HFF-Myc (cell line): ENCODE data around the gene OSBPL6.

Experiments used
- DNase-seq: peaks from one replicate; pipeline ENCODE4 v3.0.0-alpha.2; 2011; ENCODE audit warnings: low read depth; ENCODE audit errors: extremely low read depth
- H3K4me3 ChIP-seq: replicated peaks from 2 replicates; pipeline ENCODE4 v1.5.1; 2011; ENCODE audit warnings: low read depth, mild to moderate bottlenecking, control low read depth, low read length
- CTCF ChIP-seq: IDR thresholded peaks from 2 replicates; pipeline ENCODE4 v1.5.1; 2012; ENCODE audit warnings: mild to moderate bottlenecking, low read depth, low read length, control low read depth; ENCODE audit errors: missing control alignments

Gene OSBPL6

DNA sequence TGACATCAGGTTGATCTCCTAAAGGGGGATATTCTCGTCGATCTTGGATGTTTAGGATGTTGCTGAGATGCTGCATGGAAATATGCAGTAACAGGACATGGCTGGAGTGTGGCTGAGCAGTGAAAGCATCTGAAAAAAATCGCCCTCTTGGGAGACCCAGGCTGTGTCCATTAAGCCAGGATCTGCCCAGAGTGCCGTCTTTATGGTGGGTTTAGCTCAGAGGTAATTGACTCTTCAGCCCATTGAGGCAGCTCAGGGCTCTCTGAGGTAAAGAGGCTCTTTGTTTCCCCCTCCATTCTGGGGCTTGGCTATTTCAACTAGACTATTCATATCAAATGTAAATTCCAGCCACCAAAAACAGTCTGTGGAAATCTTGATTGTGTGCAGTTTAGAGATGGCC, 26.5 kb downstream of the OSBPL6 start:
- no peak for TF ChIP-seq CTCF
- H3K4me3 ChIP-seq = no peak overlapping the region
- DNase-seq = no peak

GRCh38 chr2:178221556-178221955, 27.2 kb downstream of the OSBPL6 start:
- no peak overlapping the region for H3K4me3 ChIP-seq
- TF ChIP-seq CTCF = no peak

GRCh38 chr2:178223806-178224205, 29.5 kb downstream of the OSBPL6 start:
- DNase-seq = no peak
- no peak for TF ChIP-seq CTCF
- no peak overlapping the region for H3K4me3 ChIP-seq

More at GRCh38 chr2:178221556-178221955, 27.2 kb downstream of the OSBPL6 start:
- DNase-seq = no peak

GRCh38 chr2:178225006-178225805, 30.9 kb downstream of the OSBPL6 start:
- no peak for TF ChIP-seq CTCF
- DNase-seq = no peak
- H3K4me3 ChIP-seq = no peak overlapping the region

DNA sequence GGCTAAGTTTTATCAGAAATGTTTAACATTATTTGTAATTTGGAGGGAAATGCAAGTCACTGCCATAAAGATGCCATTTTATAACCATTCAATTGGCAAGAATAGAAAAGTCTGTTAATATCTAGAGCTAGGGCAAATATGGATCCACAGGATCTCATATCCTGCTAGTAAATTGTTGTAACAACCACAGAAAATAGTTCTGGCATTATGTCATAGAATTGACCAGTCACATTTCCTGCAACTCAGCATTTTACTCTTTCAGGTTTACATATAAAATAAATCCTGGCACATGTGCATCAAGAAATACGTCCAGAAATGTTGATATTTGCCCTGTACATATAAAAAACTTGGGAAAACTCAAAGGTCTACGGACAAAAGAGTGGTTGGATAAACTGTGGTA, 32.9 kb downstream of the OSBPL6 start:
- TF ChIP-seq CTCF = no peak
- DNase-seq = no peak
- H3K4me3 ChIP-seq = no peak overlapping the region

- TF ChIP-seq CTCF = no peak
- no peak for DNase-seq
- no peak overlapping the region for H3K4me3 ChIP-seq
Observed at GRCh38 chr2:178229927-178230326, 35.6 kb downstream of the OSBPL6 start.

DNA sequence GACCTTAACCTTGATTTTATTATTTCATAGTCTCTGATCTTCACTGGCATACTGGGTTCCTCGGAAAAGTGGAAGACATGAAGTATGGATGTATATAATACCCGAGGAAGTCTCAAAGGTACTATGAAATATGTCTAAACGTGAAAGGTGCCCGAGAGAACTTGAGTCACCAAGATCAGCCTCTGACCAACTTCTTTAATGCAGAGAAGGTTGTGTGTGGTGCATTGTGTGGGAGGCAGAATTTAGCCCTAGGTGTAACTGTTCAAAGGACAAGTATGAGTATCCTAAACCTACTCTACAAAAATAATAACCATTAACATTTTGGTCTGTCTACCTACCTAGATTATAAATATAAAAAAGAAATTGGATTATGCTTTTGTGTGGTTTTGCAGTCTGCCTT, 36.1 kb downstream of the OSBPL6 start:
- no peak for TF ChIP-seq CTCF
- no peak for DNase-seq
- no peak overlapping the region for H3K4me3 ChIP-seq
